DOHH2 (cell line): ENCODE results near the gene RNF13.

Source experiments
- CTCF ChIP-seq: fragments of 200-600 bp; sonication (generic); IDR thresholded peaks from one replicate; pipeline ENCODE4 v1.5.1; 2014; ENCODE audit warnings: antibody characterized with exemption, mild to moderate bottlenecking, low read depth, low read length; ENCODE audit not compliant: poor library complexity, severe bottlenecking
- EZH2phosphoT487 ChIP-seq: fragments of 200-600 bp; sonication (generic); IDR thresholded peaks from 2 replicates; pipeline ENCODE4 v1.6.1; 2017; ENCODE audit warnings: borderline replicate concordance, mild to moderate bottlenecking, antibody characterized with exemption, low read length, moderate library complexity, mixed read lengths

GRCh38 chr3:149969940-149970715 lies 157.1 kb downstream of the RNF13 start:
- TF ChIP-seq CTCF, result no peak
- TF ChIP-seq EZH2phosphoT487, result no peak
